K562 (cell line): ENCODE data around the gene KLF1. TPM values are rescaled to one million over a fixed set of nuclear protein-coding genes. Genes with fewer than 3 reads are reported as not detected.
"Not testable (repeated sequence)": the region's sequence is repeated elsewhere in the genome, so short reads cannot be mapped to it uniquely, and the experiment has no call there.

Source experiments
- ATAC-seq: fragments of 200-7000 bp; cut with Tn5 transposase; 3 replicates; pipeline ENCODE4 v1.9.1; 2020; ENCODE audit warnings: moderate library complexity
- BruUV-seq: library from RNA; stranded (reverse); fragments of 400-500 nt; replicated peaks from 2 replicates; lab custom pipeline; 2021; lab: Mats Ljungman, UMichigan
- CTCF ChIA-PET: fragments of 300-600 bp; formaldehyde crosslinking; extraction: SDS; loops from one replicate; lab custom pipeline; 2021; ENCODE audit warnings: low intra/inter-chr PET ratio; lab: Yijun Ruan, JAX
- POLR2A ChIA-PET: fragments of 300-600, 350-650 bp; sonication (Branson Sonifier 250); formaldehyde crosslinking; extraction: SDS; loops from one replicate; lab custom pipeline; 2021; ENCODE audit warnings: antibody characterized with exemption, inconsistent platforms; lab: Yijun Ruan, JAX
- DNase-seq, 4 experiments: peaks; one replicate each; pipeline versions ENCODE4 v3.0.0 to v3.0.0-alpha.2; 2011 to 2018; ENCODE audit warnings: low spot score in 3 of 4, mixed read lengths in 3 of 4; ENCODE audit errors: extremely low read depth in 1 of 4
- FAIRE-seq: peaks from 2 replicates; lab custom pipeline; 2011; peaks lifted over from hg19 to GRCh38; lab: Jason Lieb, UNC
- H2AFZ ChIP-seq: 2 replicates; pipeline ENCODE4 v1.6.0; 2011; ENCODE audit warnings: low read depth, low read length, control low read depth, inconsistent platforms
- H3K27ac ChIP-seq: fragments of 200-600 bp; 3 replicates; pipeline ENCODE4 v1.8.0; 2011; ENCODE audit warnings: low read depth, mild to moderate bottlenecking, control low read depth, inconsistent platforms, low read length, moderate library complexity, mixed read lengths; ENCODE audit errors: extremely low read depth
- H3K27me3 ChIP-seq, 2 experiments: fragments of 300-600 bp in 1 of 2; 2 replicates in 1 of 2; 3 replicates in 1 of 2; pipeline versions ENCODE4 v1.6.0 to v1.8.0; 2011; ENCODE audit warnings: inconsistent platforms in 2 of 2, low read length in 2 of 2, mild to moderate bottlenecking in 1 of 2, mixed read lengths in 1 of 2, moderate library complexity in 1 of 2; ENCODE audit not compliant: control insufficient read depth in 2 of 2, insufficient read depth in 2 of 2
- H3K36me3 ChIP-seq: fragments of 300-600 bp; 3 replicates; pipeline ENCODE4 v1.8.0; 2011; ENCODE audit warnings: mild to moderate bottlenecking, low read length, inconsistent platforms; ENCODE audit not compliant: control insufficient read depth, insufficient read depth
- H3K4me1 ChIP-seq, 2 experiments: fragments of 200-600 bp in 1 of 2; replicated peaks in 1 of 2; 2 replicates in 1 of 2; 3 replicates in 1 of 2; pipeline versions ENCODE4 v1.5.1 to v1.8.0; 2011; ENCODE audit warnings: inconsistent platforms in 2 of 2, low read length in 2 of 2, mild to moderate bottlenecking in 1 of 2, mixed read lengths in 1 of 2, moderate library complexity in 1 of 2; ENCODE audit not compliant: control insufficient read depth in 2 of 2, insufficient read depth in 2 of 2
- H3K4me2 ChIP-seq: 2 replicates; pipeline ENCODE4 v1.6.1; 2011; ENCODE audit warnings: low read length, control low read depth, inconsistent platforms, mixed read lengths; ENCODE audit not compliant: insufficient read depth
- H3K4me3 ChIP-seq: fragments of 200-600 bp; sonication (generic), shearing (Covaris generic); 2 replicates; pipeline ENCODE4 v1.5.1; 2016; ENCODE audit warnings: control low read depth, inconsistent platforms
- H3K79me2 ChIP-seq: fragments of 200-600 bp; 3 replicates; pipeline ENCODE4 v1.8.0; 2011; ENCODE audit warnings: low read length, inconsistent platforms; ENCODE audit not compliant: control insufficient read depth, insufficient read depth
- H3K9ac ChIP-seq, 2 experiments: 2 replicates each; pipeline versions ENCODE4 v1.6.0 to v1.6.1; 2011; ENCODE audit warnings: low read depth in 2 of 2, low read length in 2 of 2, control low read depth in 1 of 2, inconsistent platforms in 1 of 2, mild to moderate bottlenecking in 1 of 2, mixed read lengths in 1 of 2; ENCODE audit not compliant: insufficient read depth in 1 of 2
- H3K9me1 ChIP-seq: one replicate; pipeline ENCODE4 v1.6.0; 2011; ENCODE audit warnings: inconsistent platforms, mild to moderate bottlenecking, low read length, moderate library complexity; ENCODE audit not compliant: control insufficient read depth, insufficient read depth
- H3K9me3 ChIP-seq: replicated peaks from 2 replicates; pipeline ENCODE4 v1.5.1; 2011; ENCODE audit warnings: low read depth, low read length, inconsistent platforms; ENCODE audit not compliant: control insufficient read depth, insufficient read depth
- H4K20me1 ChIP-seq: replicated peaks from 2 replicates; pipeline ENCODE4 v1.6.1; 2011; ENCODE audit warnings: low read length, inconsistent platforms, mixed read lengths; ENCODE audit not compliant: control insufficient read depth, insufficient read depth
- ARID2 ChIP-seq: fragments of 450-650 bp; IDR thresholded peaks from 2 replicates; pipeline ENCODE4 v1.6.1; 2017; ENCODE audit warnings: antibody characterized with exemption, mild to moderate bottlenecking
- CBFA2T3 ChIP-seq: fragments of 450-650 bp; IDR thresholded peaks from 2 replicates; pipeline ENCODE4 v1.6.1; 2017
- EHMT2 ChIP-seq: fragments of 450-650 bp; IDR thresholded peaks from 2 replicates; pipeline ENCODE4 v1.6.1; 2018; ENCODE audit warnings: antibody characterized with exemption
- HDGF ChIP-seq: fragments of 450-650 bp; IDR thresholded peaks from 2 replicates; pipeline ENCODE4 v1.6.1; 2016
- LARP7 ChIP-seq: fragments of 450-650 bp; IDR thresholded peaks from 2 replicates; pipeline ENCODE4 v1.6.1; 2016
- MCM3 ChIP-seq: fragments of 450-650 bp; IDR thresholded peaks from 2 replicates; pipeline ENCODE4 v1.6.1; 2016
- MCM7 ChIP-seq, 2 experiments: fragments of 450-650 bp; IDR thresholded peaks; 2 replicates each; pipeline ENCODE4 v1.6.1; 2016 to 2018
- NFATC3 ChIP-seq: fragments of 450-650 bp; IDR thresholded peaks from 2 replicates; pipeline ENCODE4 v1.6.1; 2017; ENCODE audit warnings: mild to moderate bottlenecking
- NFRKB ChIP-seq: fragments of 450-650 bp; IDR thresholded peaks from 2 replicates; pipeline ENCODE4 v1.6.1; 2016; ENCODE audit warnings: low read depth
- SIN3A ChIP-seq, 2 experiments: fragments of 150-350 bp in 1 of 2; IDR thresholded peaks; 2 replicates each; pipeline ENCODE4 v1.6.1; 2011 to 2016; ENCODE audit warnings: borderline replicate concordance in 2 of 2, low read depth in 2 of 2, low read length in 2 of 2, mild to moderate bottlenecking in 2 of 2, moderate library complexity in 2 of 2; ENCODE audit not compliant: control insufficient read depth in 1 of 2
- WGBS: fragments of 100-300 bp; shearing (Covaris generic); methylation state at CpG from one replicate; pipeline ENCODE4 v1.1.6; 2016; ENCODE audit warnings: low coverage, mixed read lengths; ENCODE audit not compliant: insufficient coverage; ENCODE audit errors: missing lambda C conversion rate; 5-methylcytosine and 5-hydroxymethylcytosine counted together
- in situ Hi-C: fragments of 300-500 bp; cut with MboI; formaldehyde crosslinking; loops from 4 replicates; pipeline ENCODE4 v1.15.0; 2018; ENCODE audit warnings: inconsistent platforms, mixed read lengths
- intact Hi-C: fragments of 100-400 bp; cut with micrococcal nuclease; formaldehyde crosslinking; loops from 2 replicates; pipeline ENCODE4 v1.14.2; 2022
- polyA plus RNA-seq, 8 experiments: library from polyadenylated mRNA; depleted of rRNA in 4 of 8; stranded (reverse) in 5 of 8; unstranded in 3 of 8; fragments of >200 nt; fragmentation: Nextera tagmentation in 2 of 8; fragmentation: Illumina TruSeq in 1 of 8; extraction: Ambion mirVana in 2 of 8; extraction: Trizol in 1 of 8; gene quantifications; 2 replicates each; pipeline versions ENCODE4 v1.2.1 to v1.2.3, GENCODE V29; 2011 to 2014; ENCODE audit warnings: inconsistent platforms in 1 of 8, missing spikeins in 1 of 8
- total RNA-seq, 7 experiments: library from RNA; depleted of rRNA in 6 of 7; stranded (reverse); fragments of >200 nt in 6 of 7; fragmentation: Illumina TruSeq in 2 of 7; extraction: Trizol in 2 of 7; gene quantifications; 2 replicates each; pipeline versions ENCODE4 v1.2.1 to v1.2.3, GENCODE V29; 2011 to 2021; ENCODE audit warnings: low replicate concordance in 1 of 7
- TF ChIP-seq, protein P1 (sequence below), 2 experiments: fragments of 250-450 bp in 1 of 2; fragments of 450-650 bp in 1 of 2; sonication (Bioruptor Pico) in 1 of 2; IDR thresholded peaks; 2 replicates each; pipeline versions ENCODE4 v1.6.1 to v1.8.0; 2016 to 2021; ENCODE audit warnings: mild to moderate bottlenecking in 2 of 2, moderate library complexity in 2 of 2, missing compliant biosample characterization in 1 of 2, missing genetic modification characterization in 1 of 2
- TF ChIP-seq, protein P2 (sequence below): fragments of 450-650 bp; IDR thresholded peaks from 2 replicates; pipeline ENCODE4 v1.6.1; 2016; ENCODE audit warnings: borderline replicate concordance

Gene KLF1
- total and polyA plus RNA-seq, 9 of the 15 experiments (the other 6 are each of a cell fraction or from before 2014, with no cell fraction given): 8.4 to 163 (median 47.3) TPM

DNA sequence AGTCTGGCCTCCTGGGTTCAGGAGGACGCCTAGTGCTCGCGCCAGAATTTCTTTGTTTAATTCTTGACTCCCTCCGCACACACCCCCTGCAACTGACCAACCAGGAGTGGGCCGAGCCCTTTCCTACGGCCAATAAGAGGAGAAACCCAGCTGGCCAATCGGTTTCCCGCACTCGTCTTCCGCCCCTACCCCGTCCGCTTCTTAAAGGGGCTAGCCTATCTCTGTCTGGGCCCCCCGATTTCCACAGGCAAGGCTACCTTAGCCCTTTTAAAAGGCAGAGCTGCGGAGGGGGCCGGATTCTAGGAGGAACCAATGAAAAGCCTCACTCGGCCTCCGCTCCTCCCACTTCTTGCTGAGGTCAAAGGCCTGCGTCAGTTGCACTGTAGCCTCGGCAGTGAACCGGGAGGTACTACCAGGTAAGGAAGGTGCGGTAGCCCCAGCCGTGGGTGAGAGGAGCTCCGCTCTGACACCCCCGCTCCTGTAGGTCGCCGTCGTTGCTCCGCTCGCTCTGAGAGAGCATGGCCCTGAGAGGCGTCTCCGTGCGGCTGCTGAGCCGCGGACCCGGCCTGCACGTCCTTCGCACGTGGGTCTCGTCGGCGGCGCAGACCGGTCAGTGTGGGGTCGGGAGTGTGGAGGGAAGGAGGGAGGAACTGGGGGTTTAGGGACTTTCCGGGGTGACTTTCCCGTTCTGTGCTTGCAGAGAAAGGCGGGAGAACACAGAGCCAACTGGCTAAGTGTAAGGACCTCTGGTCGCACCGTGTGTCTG lies 4.0 kb upstream of the KLF1 start, which contains the start of gene GCDH (continued):
- peak; percentile 92; a peak in 3 of 4 replicates for TF ChIP-seq SIN3A (IDR thresholded peaks at IDR 0.05; ENCODE audit: borderline replicate concordance in 2 of 2, control insufficient read depth in 1 of 2, low read depth in 2 of 2, low read length in 2 of 2)
- TF ChIP-seq, protein P1, sequence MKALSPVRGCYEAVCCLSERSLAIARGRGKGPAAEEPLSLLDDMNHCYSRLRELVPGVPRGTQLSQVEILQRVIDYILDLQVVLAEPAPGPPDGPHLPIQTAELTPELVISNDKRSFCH (CRISPR knock-in tag; IDR thresholded peaks at IDR 0.05): no peak
- TF ChIP-seq, protein P1 (tag; IDR thresholded peaks at IDR 0.05): 0 out of 2 replicates have a peak, but pooled peaks have one; percentile 35

DNA sequence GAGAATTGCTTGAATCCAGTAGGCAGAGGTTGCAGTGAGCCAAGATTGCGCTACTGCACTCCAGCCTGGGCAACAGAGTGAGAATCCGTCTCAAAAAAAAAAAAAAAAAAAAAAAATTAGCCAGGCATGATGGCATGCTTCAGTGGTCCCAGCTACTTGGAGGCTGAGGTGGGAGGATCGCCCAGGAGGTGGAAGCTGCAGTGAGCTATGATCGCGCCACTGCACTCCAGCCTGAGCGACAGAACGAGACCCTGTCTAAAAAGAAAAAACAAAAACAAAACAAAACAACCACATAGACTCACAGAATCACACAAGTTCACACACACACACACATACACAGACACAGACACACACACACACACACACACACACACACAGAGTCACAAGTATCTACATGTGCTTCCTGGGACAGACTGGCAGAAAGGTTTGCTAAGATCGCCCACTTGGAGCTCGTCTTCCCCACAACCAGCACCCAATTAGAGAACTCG lies 3.3 kb upstream of the KLF1 start:
- H3K27me3 ChIP-seq, H4K20me1 ChIP-seq, FAIRE-seq, DNase-seq, ATAC-seq, H3K9me1 ChIP-seq, BruUV-seq, in situ Hi-C loops, intact Hi-C loops, H3K9me3 ChIP-seq, CTCF ChIA-PET: not testable (repeated sequence)
- Histone ChIP-seq H3K4me2 (peak overlapping the region; percentile 86), H2AFZ (peak overlapping the region; percentile 34), H3K4me1 (peaks cover 15 to 56% of the 10 kb centered on the region in 2 experiments; a peak in 4 of 5 replicates), H3K4me3 (peak overlapping the region; percentile 88), H3K9ac (peak overlapping the region; percentile 33 to 47; a peak in 3 of 4 replicates), H3K79me2 (peaks cover 44% of the 10 kb centered on the region), H3K27ac (peak overlapping the region; percentile 52; the same call in 2 of the 3 replicates), H3K36me3 (peaks cover 28% of the 10 kb centered on the region; the same call in 2 of the 3 replicates)
- POLR2A ChIA-PET: interaction anchor here (0.6 to 1.9 kb wide), 15 partner anchors 9 to 106 kb away, joined by 3 to 8 read pairs (median 4); partner anchors contain the start of genes DNASE2 and SYCE2
- 12% methylated on average over 8 of the region's 10 CpGs for WGBS
- TF ChIP-seq NFRKB: 0 out of 2 replicates have a peak, but pooled peaks have one; percentile 26
- 0 out of 2 replicates have a peak, but pooled peaks have one; percentile 35 for TF ChIP-seq CBFA2T3
- TF ChIP-seq, protein P2, sequence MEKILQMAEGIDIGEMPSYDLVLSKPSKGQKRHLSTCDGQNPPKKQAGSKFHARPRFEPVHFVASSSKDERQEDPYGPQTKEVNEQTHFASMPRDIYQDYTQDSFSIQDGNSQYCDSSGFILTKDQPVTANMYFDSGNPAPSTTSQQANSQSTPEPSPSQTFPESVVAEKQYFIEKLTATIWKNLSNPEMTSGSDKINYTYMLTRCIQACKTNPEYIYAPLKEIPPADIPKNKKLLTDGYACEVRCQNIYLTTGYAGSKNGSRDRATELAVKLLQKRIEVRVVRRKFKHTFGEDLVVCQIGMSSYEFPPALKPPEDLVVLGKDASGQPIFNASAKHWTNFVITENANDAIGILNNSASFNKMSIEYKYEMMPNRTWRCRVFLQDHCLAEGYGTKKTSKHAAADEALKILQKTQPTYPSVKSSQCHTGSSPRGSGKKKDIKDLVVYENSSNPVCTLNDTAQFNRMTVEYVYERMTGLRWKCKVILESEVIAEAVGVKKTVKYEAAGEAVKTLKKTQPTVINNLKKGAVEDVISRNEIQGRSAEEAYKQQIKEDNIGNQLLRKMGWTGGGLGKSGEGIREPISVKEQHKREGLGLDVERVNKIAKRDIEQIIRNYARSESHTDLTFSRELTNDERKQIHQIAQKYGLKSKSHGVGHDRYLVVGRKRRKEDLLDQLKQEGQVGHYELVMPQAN: peak; percentile 89
- TF ChIP-seq LARP7: peak; percentile 98
- TF ChIP-seq MCM3: peak; percentile 97
- peak; percentile 94; the same call in 1 of the 2 replicates for TF ChIP-seq HDGF
- TF ChIP-seq MCM7 (IDR thresholded peaks at IDR 0.05): peak in 1 of 2 experiments; percentile 68; a peak in 1 of 4 replicates
- TF ChIP-seq NFATC3: peak; percentile 68; the same call in 1 of the 2 replicates
- peak; percentile 76 for TF ChIP-seq ARID2
- peak; percentile 60 for TF ChIP-seq EHMT2
